Umbilical cord (tissue), 2 donors: ENCODE measurements around the gene ORC5. TPM values are rescaled to one million over a fixed set of nuclear protein-coding genes. Genes with fewer than 3 reads are reported as not detected.

ENCODE experiments used
- DNase-seq: peaks from one replicate; pipeline ENCODE4 v3.0.0-alpha.2; 2015; ENCODE audit warnings: low spot score
- total RNA-seq: library from RNA; depleted of rRNA; stranded (reverse); fragments of >200 nt; gene quantifications from one replicate; pipeline ENCODE4 v1.2.3, GENCODE V29; 2014; ENCODE audit warnings: low replicate concordance; ENCODE audit not compliant: insufficient read depth

ORC5 gene
- total RNA-seq, 1 donor from 2014 or later, result 47.9 TPM

GRCh38 chr7:104127204-104127603 lies 80.6 kb downstream of the ORC5 start:
- no peak for DNase-seq

GRCh38 chr7:104126411-104126841 lies 81.4 kb downstream of the ORC5 start:
- DNase-seq, result no peak

DNA sequence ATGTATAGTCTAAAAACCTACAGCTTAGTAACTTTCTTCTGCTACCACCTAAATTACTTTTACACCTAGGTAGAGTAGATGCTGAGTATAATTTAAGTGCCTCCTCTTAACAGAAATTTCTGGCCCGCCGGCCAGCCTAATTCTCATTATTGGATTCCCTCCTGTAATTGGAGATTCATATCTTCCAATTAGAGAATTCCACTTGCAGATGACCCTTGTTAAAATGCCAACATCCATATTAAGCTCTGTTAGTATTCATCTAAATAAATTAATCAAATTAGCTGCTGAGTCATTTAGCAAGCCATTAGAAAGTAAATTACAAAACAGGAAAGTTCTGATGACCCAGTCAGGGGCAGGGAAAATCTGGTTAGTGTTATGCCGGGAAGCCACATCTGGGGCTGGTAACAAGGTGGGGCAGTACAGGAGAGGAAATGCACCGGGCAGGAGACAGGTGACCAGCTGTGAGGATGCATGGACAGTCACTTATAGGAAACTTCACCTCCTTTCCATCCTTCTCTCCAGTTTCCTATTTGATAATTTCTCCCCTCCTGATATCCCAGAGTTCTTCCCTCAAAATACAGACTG lies 82.8 kb downstream of the ORC5 start:
- DNase-seq, result no peak

DNA sequence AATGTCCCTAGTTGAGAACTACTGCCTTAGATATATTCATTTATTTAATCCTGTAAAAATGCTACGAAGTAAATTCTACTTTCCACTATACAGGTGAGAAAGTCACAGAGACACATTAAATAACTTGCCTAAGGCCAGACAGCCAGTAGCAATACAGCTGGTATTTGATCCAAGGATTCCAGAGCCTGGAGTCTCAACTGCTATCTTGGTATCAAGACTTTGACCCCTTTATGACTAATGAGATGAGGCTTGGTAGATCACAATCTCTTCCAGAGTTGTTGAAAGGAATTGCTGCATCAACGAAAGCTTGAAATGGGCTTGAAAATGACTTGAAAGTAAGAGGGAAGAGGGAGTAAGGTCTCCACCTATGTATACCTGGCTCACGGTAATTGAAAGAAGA lies 83.3 kb downstream of the ORC5 start:
- no peak for DNase-seq

- no peak for DNase-seq
Measured at GRCh38 chr7:104123786-104124185, 84.0 kb downstream of the ORC5 start.

DNA sequence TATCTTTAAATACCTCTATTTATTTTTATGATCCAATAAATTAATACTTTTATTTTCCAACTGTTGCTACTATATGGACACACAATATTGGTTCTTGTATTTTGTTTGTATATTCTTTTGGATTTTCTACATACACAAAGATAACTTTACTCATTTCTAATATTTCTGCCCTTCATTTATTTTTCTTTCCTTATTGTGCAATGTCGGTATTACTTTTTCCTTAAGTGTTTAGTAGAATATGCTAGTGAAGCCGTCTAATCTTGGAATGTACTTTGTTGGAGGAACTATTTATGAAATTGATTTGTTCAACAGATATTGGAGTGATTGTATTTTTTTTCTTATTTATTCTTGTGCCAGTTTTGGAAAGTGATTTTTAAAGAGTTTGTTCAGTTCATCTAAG lies 94.0 kb downstream of the ORC5 start:
- DNase-seq, result no peak

DNA sequence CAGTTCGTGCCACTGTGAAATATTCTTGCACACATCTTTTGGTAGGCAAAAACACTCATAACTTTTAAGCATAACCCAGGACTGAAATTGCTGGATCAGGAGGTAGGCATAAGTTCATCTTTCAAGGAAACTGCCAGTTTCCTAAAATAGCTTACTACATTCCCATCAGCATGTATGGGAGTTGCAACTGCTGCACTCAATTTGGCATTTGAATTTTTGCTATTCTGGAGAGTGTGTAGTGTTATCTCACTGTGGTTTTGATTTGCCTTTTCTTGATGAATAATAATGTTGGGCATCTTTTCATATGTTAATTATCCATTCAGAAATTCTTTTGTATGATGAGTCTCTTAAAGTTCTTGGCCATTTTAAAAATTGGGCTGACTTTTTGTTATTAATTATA lies 95.2 kb downstream of the ORC5 start:
- no peak for DNase-seq

DNA sequence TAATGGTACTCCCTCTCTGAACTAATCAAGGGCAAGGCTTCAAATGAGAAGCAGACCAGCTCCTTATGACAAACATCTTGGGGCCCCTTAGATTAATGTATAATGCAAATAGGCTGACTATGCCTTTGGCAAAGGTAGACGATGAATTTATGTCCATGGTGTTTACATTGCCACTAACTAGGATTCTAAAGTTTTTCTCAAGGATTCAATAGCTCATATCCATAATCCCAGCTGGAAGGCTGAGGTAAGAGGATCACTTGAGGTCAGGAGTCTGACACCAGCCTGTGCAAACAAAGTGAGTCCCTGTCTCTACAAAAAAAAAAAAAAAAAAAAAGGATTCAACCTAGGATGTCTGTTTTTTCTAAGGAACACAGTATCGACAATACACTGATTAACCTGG lies 96.5 kb downstream of the ORC5 start:
- DNase-seq, result no peak

DNA sequence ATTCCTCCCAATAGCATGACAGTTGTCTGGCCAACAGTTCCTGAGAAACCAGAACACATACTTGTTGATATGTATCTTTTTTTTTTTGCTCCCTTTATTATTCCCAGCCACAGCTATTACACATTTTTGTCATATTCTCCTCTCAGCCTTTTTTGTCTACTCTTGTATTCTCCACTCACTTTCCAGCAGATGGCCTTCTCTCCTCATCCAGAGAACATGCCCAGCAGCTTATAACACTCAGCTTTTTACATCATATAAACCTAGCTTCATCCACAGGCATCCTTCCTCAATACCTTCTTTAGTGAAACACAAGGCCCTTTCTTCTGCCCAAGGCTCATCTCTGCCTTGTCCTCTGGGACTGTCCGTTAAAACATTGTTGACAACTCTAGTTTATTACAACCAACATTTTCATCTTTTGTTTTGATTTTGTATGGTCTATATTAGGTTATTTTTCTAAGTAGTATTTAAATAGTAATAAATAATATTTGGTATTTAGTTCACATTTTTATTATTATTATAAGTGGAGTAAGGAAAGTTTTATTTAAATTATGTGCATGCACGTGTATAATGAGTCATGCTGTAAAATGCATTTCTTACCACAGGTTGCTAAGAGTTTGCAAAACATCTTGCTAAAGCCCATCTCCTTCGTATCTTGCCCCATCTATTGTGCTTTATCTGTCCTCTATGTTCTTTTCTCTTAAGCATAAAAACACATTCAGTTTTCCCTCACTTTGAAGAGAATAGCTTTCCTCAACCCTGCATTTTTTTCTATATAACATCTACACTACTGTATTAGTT lies 101.5 kb downstream of the ORC5 start:
- DNase-seq, result peak; percentile 7

GRCh38 chr7:104098890-104099289 lies 108.9 kb downstream of the ORC5 start:
- no peak for DNase-seq

GRCh38 chr7:104096683-104097082 lies 111.1 kb downstream of the ORC5 start:
- DNase-seq, result no peak

DNA sequence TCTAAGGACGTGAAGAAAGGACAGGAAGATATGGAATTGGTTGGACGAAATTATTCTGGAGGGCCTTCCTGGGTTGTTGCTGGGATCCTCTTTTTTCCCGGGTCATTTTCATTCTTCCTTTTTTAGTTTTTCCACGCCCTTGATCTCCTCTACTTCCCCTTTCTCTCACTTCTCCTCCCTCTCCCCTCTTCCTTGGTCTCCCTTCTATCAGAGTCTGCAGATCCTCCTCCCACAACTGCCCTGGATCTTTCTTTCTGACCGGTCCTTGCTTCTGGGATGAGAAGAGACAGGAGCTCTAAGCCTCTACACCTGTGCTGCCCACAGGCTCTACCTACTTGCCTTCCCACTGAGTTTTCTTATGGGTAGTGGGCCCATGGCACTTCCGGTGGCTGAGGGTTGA lies 114.7 kb downstream of the ORC5 start:
- no peak for DNase-seq

GRCh38 chr7:104091242-104091641 lies 116.6 kb downstream of the ORC5 start:
- DNase-seq, result no peak

DNA sequence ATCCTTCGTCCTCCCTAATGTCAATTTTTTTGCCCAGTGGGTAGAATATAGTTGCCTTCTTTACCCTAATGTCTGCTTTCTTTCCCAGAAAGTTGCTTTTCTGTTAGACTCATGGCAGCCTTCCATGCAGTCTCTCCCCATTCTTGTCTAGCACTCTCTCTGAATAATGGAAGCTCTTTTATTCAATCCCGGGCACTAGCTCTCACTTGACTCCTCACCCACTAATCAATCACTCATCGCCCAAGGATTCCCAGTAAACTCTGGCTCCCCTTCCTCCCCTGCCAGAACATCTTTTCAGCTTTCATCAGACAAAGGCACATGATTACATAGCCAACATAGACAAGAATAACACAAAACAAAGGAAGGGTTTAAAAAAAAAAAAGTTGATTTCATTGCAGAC lies 118.2 kb downstream of the ORC5 start:
- DNase-seq, result no peak

DNA sequence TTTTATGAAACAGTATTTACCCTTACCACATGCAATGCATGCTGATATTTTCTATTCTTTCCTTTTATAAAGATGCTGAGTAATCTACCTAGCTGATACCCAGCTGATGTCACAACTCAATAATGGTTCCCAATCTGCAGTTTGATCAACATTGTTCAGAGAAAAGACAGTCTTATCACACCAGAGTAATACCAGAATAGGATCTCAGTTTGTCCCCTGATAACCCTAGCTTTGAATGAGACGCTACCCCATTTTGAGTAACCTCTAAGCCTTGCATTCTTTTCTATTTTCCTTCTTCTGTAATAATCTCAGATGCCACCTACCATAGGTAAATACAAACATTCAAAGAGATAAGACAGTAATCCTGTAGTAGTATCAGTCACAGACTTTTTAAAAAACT lies 118.8 kb downstream of the ORC5 start:
- DNase-seq, result no peak

Other genes starting within 250 kb of the ORC5 start
- 1.2 TPM for gene RELN, start 218.4 kb downstream of the ORC5 start, total RNA-seq
- gene LHFPL3, start 120.6 kb upstream of the ORC5 start, total RNA-seq, result 7.2 TPM